ENCODE results near the gene AK9.

DNA sequence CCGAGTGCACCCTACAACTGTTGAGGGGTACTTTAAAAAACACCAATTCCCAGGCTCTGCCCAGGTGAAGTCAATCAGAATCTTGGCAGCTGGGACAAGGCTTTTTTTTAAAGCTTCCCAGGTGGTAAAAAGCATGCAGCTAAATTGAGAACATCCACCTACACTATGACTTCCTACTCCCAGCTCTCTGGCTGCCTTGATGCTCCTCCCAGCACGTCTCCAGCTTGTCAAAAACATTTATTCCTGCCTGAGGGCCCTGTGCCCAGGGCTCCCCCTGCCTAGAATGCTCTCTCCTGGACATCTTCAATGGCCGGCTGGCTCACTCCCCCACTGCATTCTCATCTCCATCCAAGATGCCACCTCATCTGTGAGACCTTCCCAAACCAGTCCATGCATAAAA lies 217.9 kb downstream of the AK9 start:
- TF ChIP-seq POLR2AphosphoS5 (IDR thresholded peaks at IDR 0.05; ENCODE audit: low read depth, low read length) (no peak), TAF1 (IDR thresholded peaks at IDR 0.05; ENCODE audit: borderline replicate concordance, insufficient read depth, low read length) (no peak), SIN3A (IDR thresholded peaks at IDR 0.05; ENCODE audit: borderline replicate concordance, insufficient read depth, low read length) (no peak), FOXP2 (optimal IDR thresholded peaks at IDR 0.05; ENCODE audit: borderline replicate concordance, extremely low read depth, extremely low read length, insufficient read depth) (no peak)
- TF ChIP-seq, protein P1, sequence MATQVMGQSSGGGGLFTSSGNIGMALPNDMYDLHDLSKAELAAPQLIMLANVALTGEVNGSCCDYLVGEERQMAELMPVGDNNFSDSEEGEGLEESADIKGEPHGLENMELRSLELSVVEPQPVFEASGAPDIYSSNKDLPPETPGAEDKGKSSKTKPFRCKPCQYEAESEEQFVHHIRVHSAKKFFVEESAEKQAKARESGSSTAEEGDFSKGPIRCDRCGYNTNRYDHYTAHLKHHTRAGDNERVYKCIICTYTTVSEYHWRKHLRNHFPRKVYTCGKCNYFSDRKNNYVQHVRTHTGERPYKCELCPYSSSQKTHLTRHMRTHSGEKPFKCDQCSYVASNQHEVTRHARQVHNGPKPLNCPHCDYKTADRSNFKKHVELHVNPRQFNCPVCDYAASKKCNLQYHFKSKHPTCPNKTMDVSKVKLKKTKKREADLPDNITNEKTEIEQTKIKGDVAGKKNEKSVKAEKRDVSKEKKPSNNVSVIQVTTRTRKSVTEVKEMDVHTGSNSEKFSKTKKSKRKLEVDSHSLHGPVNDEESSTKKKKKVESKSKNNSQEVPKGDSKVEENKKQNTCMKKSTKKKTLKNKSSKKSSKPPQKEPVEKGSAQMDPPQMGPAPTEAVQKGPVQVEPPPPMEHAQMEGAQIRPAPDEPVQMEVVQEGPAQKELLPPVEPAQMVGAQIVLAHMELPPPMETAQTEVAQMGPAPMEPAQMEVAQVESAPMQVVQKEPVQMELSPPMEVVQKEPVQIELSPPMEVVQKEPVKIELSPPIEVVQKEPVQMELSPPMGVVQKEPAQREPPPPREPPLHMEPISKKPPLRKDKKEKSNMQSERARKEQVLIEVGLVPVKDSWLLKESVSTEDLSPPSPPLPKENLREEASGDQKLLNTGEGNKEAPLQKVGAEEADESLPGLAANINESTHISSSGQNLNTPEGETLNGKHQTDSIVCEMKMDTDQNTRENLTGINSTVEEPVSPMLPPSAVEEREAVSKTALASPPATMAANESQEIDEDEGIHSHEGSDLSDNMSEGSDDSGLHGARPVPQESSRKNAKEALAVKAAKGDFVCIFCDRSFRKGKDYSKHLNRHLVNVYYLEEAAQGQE (IDR thresholded peaks at IDR 0.05; ENCODE audit: insufficient read depth in 1 of 2, low read depth in 2 of 2, low read length in 2 of 2) = no peak
